Epidermal melanocyte (primary cell): ENCODE data around the gene MRNIP.
"Not testable (repeated sequence)": the region's sequence is repeated elsewhere in the genome, so short reads cannot be mapped to it uniquely, and the experiment has no call there.

Experiments
- DNase-seq: peaks from one replicate; pipeline ENCODE4 v3.0.0; 2011; ENCODE audit warnings: low spot score; ENCODE audit not compliant: insufficient read length

The MRNIP gene

DNA sequence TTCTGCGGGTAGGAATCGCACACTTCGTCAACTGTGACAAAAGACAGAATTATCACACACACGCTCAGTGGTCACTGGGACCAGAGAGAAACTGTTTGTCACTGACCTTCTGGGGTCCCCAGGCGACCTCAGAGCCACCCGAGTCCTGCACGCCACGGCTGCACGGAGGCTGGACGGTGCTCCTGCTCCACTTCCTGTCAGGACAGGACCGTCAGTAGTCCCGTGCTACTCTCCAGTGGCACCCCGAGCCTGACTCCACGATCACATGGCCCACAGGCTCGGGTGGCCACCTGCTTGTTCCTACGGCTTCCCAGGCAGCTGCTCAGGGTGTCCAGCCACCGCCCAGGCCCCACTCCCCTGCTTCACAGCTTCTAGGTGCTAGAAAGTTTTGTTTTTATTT is 17.9 kb downstream of the MRNIP start:
- no peak for DNase-seq

GRCh38 chr5:179840321-179840720 is 18.3 kb downstream of the MRNIP start:
- DNase-seq = no peak

- DNase-seq = no peak
Observed at GRCh38 chr5:179839328-179840256, 19.0 kb downstream of the MRNIP start.

DNA sequence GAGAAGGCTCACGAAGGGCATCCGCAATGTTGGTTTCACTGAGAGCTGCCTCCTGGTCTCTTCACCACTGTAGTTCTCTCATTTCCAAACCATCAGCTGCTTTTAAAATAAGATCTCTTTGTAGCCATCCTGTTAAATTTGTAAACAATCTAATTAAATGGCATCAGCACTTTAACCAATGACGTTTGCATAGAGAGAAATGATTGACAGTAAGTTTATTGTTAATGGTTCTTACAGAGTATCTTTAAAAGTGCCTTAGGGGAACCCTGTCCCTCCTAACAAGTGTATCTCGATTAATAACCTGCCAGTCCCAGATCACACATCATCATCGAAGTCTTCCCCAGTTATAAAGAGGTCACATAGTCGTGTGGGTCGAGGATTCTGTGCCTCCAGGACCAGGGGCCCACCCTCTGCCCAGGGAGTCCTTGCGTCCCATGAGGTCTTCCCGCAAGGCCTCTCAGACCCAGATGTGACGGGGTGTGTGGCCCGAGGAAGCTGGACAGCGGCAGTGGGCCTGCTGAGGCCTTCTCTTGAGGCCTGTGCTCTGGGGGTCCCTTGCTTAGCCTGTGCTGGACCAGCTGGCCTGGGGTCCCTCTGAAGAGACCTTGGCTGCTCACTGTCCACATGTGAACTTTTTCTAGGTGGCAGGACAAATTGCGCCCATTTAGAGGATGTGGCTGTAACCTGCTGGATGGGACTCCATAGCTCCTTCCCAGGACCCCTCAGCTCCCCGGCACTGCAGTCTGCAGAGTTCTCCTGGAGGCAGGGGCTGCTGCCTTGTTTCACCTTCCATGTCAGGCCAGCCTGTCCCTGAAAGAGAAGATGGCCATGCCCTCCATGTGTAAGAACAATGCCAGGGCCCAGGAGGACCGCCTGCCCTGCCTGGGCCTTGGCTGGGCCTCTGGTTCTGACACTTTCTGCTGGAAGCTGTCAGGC is 21.3 kb downstream of the MRNIP start:
- DNase-seq = no peak

- DNase-seq = no peak
Observed at GRCh38 chr5:179836225-179837019, 22.2 kb downstream of the MRNIP start.

DNA sequence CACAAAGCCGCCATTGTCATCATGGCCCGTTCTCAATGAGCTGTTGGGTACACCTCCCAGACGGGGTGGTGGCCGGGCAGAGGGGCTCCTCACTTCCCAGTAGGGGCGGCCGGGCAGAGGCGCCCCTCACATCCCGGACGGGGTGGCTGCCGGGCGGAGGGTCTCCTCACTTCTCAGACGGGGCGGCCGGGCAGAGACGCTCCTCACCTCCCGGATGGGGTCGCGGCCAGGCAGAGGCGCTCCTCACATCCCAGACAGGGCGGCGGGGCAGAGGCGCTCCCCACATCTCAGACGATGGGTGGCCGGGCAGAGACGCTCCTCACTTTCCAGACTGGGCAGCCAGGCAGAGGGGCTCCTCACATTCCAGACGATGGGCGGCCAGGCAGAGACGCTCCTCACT is 23.7 kb downstream of the MRNIP start:
- DNase-seq = not testable (repeated sequence)

- no peak for DNase-seq
Observed at GRCh38 chr5:179834120-179834519, 24.5 kb downstream of the MRNIP start.

- DNase-seq = no peak
Observed at GRCh38 chr5:179833709-179834070, 24.9 kb downstream of the MRNIP start.

- no peak for DNase-seq
Observed at GRCh38 chr5:179833056-179833708, 25.4 kb downstream of the MRNIP start.

DNA sequence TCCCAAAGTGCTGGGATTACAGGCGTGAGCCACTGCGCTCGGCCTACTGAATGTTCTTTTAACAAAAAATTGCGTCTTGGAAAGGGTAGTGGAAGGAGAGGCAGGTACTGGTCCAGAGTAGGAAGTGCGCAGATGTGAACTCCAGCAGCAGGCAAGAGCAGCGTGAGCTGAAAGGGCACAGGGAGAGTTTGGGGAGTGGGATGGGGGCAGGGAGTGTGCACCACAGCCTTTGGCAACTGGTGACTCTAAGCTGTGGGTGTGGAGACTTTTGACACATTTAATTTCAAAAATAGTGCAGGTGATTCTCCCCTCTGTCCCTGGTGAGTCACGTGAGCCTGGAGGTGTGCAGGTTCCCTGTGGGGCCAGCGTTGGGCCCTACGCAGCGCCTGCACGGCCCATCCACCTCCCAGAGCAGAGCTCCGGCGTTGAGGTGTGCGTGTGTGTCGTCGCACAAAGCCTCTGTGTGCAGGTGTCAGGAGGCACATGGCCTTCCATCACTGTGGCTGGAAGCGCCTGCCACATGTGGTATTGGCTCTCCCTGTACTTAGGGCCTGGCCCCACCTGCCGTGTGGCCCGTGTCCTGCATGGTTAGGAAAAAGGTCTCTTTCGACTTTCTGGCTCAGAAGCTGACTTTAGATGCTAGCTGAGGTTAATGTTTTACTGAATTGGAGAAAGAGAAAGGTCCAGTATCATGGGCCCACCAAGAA is 26.4 kb downstream of the MRNIP start:
- DNase-seq = no peak

DNA sequence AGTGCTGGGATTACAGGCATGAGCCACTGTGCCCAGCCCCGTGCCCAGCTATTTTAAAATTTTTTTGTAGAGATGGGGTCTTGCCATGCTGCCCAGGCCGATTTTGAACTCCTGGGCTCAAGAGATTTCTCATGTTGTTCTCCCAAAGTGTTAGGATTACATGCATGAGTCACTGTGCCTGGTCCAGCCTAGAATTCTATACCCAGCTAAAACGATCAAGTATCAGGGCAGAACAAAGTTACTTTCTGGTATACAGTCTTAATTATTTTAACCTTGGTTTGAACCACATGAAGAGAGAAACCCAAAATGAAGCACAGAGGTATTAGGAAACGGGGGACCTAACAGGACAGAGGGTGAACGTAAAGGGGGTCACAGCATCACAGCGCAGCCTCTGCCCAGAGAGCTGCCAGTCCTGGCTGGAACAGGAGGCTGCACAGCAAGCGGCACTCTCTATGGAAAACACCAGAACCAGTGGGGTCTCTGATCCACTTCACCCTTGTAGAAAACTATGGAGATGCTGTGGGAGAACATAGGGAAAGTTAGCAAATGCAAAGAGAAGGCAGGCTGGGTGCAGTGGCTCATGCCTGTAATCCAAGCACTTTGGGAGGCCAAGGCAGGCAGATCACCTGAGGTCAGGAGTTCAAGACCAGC is 27.7 kb downstream of the MRNIP start:
- DNase-seq = no peak

GRCh38 chr5:179829732-179830435 is 28.7 kb downstream of the MRNIP start:
- no peak for DNase-seq

DNA sequence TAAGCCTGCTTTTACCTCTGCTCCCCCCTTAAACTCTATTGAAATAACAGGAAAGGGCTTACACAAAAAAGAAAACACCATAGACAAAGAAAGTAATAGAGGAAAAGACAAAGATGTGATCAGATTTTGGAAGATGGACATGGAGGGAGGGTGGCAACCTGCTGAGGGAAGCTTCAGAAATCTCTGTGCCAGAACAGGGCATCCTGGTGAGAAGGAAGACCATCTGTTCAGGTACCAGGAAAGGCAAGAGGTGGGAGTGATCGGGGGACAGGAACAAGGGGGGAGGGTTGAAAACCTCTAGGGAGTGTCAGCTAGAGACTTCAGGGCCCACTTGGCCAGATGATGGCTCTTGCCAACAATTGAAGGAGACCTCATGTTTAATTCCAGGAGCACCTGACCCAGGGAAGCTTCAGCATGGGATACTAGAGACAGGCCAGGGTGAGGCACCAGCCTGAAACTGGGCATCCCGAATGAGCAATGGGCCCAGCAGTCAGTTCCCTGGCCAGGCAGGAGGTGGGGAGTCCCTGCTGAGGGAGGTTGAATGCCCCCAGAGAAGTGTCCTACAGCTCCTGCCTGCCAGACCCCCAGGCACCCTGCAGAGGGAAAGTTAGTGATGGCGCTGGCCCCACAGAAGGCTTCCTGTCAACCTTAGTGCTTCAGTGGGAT is 29.7 kb downstream of the MRNIP start:
- DNase-seq = no peak

DNA sequence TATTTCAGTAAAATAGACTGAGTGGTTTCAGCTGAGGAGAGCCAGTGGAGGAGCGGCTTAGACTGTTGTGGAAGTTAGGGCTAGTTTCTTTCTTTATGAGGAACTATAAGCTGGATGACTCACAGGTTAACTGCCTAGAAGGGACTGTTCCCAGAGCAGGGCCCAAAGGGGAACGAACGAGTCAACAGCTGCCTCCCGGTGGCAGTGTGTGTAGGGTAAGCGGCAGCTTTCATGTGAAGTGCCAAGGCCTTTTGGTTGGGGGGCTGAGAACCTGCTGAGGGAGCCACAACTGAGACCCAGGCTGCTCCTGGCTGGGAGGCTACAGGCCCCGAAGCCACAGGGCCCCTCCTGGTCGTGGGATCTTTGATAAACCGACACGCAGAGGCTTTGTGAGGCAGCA is 30.9 kb downstream of the MRNIP start:
- no peak for DNase-seq

- DNase-seq = no peak
Observed at GRCh38 chr5:179825655-179826182, 32.9 kb downstream of the MRNIP start.

DNA sequence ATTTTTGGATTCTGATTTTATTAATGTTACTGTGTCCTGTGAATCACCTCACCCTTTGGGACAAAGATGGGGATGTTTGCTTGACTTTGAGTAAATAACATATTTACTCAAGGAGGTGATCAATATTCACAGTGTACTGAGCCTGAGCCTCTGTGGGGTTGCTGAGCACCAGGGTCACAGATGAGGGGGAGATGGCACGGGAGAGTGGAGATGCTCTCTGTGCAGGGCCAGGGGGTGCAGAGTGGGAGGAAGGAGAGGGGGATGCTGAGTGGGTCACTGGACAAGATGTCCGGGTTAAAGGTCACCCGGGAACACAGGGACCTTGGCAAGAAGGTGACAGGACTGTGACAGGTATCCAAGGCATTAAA is 33.9 kb downstream of the MRNIP start:
- no peak for DNase-seq

DNA sequence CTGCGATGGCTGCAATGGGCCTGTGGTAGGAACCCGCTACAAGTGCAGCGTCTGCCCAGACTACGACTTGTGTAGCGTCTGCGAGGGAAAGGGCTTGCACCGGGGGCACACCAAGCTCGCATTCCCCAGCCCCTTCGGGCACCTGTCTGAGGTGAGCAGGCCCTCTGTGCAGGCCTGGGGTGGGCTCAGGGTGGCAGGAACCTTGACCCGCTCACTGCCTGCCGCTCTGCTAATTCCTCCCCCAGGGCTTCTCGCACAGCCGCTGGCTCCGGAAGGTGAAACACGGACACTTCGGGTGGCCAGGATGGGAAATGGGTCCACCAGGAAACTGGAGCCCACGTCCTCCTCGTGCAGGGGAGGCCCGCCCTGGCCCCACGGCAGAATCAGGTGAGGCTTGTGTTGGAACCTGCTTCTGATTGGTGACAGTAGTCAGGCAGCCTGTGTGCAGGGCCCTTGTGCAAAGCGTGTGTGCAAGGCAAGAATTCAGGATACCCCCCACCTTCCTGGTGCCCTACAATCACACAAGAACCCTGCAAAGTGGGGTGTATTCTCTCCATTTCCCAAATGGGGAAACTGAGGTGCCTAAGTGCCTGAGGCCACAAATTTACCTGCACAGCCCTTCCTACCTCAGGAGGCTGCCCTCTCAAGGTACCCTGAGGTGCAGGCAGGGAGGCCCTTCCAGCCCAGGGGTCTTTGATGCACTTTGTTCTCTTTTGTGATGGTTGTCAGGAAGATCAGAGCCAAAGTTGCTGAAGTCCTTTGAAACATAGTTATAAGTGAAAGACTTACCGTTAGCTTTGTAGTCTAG is 34.5 kb downstream of the MRNIP start:
- DNase-seq = no peak
